Kidney (tissue), 14 donors: ENCODE measurements around the gene RNF208. TPM values are rescaled to one million over a fixed set of nuclear protein-coding genes. Genes with fewer than 3 reads are reported as not detected.

Experiments used
- DNase-seq, 5 donors: peaks; one replicate each; pipeline ENCODE4 v3.0.0-alpha.2; 2013 to 2020
- FAIRE-seq: peaks from 2 replicates; lab custom pipeline; 2012; peaks lifted over from hg19 to GRCh38; lab: Jason Lieb, UNC
- H3K27ac ChIP-seq, 2 donors: one replicate each; pipeline ENCODE4 v1.7.0; 2013; ENCODE audit warnings: low read depth in 2 of 2, low read length in 2 of 2, inconsistent platforms in 1 of 2
- H3K27me3 ChIP-seq: one replicate; pipeline ENCODE4 v1.7.1; 2013; ENCODE audit warnings: low read length, inconsistent platforms; ENCODE audit not compliant: control insufficient read depth, insufficient read depth
- H3K36me3 ChIP-seq, 3 donors: one replicate each; pipeline versions ENCODE4 v1.7.0 to v1.7.1; 2013; ENCODE audit warnings: low read length in 3 of 3, control low read depth in 1 of 3, inconsistent platforms in 1 of 3; ENCODE audit not compliant: insufficient read depth in 3 of 3, control insufficient read depth in 2 of 3
- H3K4me1 ChIP-seq, 3 donors: one replicate each; pipeline versions ENCODE4 v1.7.0 to v1.7.1; 2013; ENCODE audit warnings: low read length in 3 of 3, inconsistent platforms in 1 of 3, low read depth in 1 of 3; ENCODE audit not compliant: control insufficient read depth in 2 of 3, insufficient read depth in 2 of 3
- H3K4me3 ChIP-seq, 3 donors: one replicate each; pipeline versions ENCODE4 v1.7.0 to v1.8.1; 2013; ENCODE audit warnings: low read length in 3 of 3, control low read depth in 1 of 3, inconsistent platforms in 1 of 3
- H3K9ac ChIP-seq, 3 donors: one replicate each; pipeline versions ENCODE4 v1.7.0 to v1.7.1; 2013; ENCODE audit warnings: low read length in 3 of 3, control low read depth in 1 of 3, inconsistent platforms in 1 of 3
- H3K9me3 ChIP-seq, 3 donors: one replicate each; pipeline versions ENCODE4 v1.7.0 to v1.7.1; 2013; ENCODE audit warnings: low read length in 3 of 3, control low read depth in 1 of 3, inconsistent platforms in 1 of 3; ENCODE audit not compliant: control insufficient read depth in 2 of 3, insufficient read depth in 1 of 3
- CTCF ChIP-seq: IDR thresholded peaks from 3 replicates; pipeline ENCODE4 v1.5.1; 2012; ENCODE audit warnings: mild to moderate bottlenecking, moderate library complexity, borderline replicate concordance; ENCODE audit not compliant: insufficient read depth; ENCODE audit errors: extremely low read depth
- intact Hi-C: fragments of 100-400 bp; cut with DNase I; formaldehyde crosslinking; loops from one replicate; pipeline ENCODE4 v1.11.1; 2022
- polyA plus RNA-seq: library from polyadenylated mRNA; stranded (reverse); fragments of 350-450 nt; fragmentation: Illumina TruSeq; extraction: RNeasy Lipid Tissue Mini Kit (QIAGEN cat#74804); gene quantifications from one replicate; pipeline ENCODE4 v1.2.3, GENCODE V29; 2014; ENCODE audit warnings: low read depth, low replicate concordance; ENCODE audit not compliant: insufficient read depth
- total RNA-seq: library from RNA; stranded (reverse); fragmentation: NEBNext Ultra II Directional; extraction: Animal tissue kit (Norgen Biotek cat#: 25700); gene quantifications from one replicate; pipeline ENCODE4 v1.2.1, GENCODE V29; 2021
- donor health status: control.
- donor health status: control.
- donor health status: control.
- donor health status: control.
- donor health status: control.
- donor health status: DM: yes; HTN: yes; CAD: no.
- donor health status: Normal renal cell carcinoma (clear cell type).

The RNF208 gene
- total and polyA plus RNA-seq, 2 donors from 2014 or later, result 7.0 to 22.8 TPM

- FAIRE-seq, result no peak
- DNase-seq, result peak in 1 of 5 donors; percentile 68
- no peak overlapping the region for H3K27ac ChIP-seq
- H3K9me3 ChIP-seq, result no peaks in the 10 kb centered on the region
- H3K4me3 ChIP-seq, result no peak overlapping the region
- peaks cover 0 to 18% (median 13%) of the 10 kb centered on the region in 3 donors for H3K4me1 ChIP-seq
- intact Hi-C loops, result no loop called here
- no peaks in the 10 kb centered on the region for H3K27me3 ChIP-seq
- peaks cover 2 to 7% (median 4%) of the 10 kb centered on the region in 3 donors for H3K36me3 ChIP-seq
- TF ChIP-seq CTCF, result no peak
- H3K9ac ChIP-seq, result no peak overlapping the region
These were observed 43.6 kb upstream of the RNF208 start for GRCh38 chr9:137265496-137266161.

- DNase-seq, result peak in 1 of 5 donors; percentile 56
- no peak for TF ChIP-seq CTCF
- no peak for FAIRE-seq
- Histone ChIP-seq H3K27ac (no peak overlapping the region), H3K27me3 (no peaks in the 10 kb centered on the region), H3K9ac (no peak overlapping the region), H3K4me1 (peaks cover 0 to 10% (median 6%) of the 10 kb centered on the region in 3 donors), H3K4me3 (no peak overlapping the region), H3K9me3 (no peaks in the 10 kb centered on the region), H3K36me3 (peaks cover 2 to 10% (median 4%) of the 10 kb centered on the region in 3 donors)
- intact Hi-C loops, result no loop called here
These were observed 42.0 kb upstream of the RNF208 start for GRCh38 chr9:137264067-137264466.

GRCh38 chr9:137263506-137263905 lies 41.5 kb upstream of the RNF208 start:
- no peak overlapping the region for H3K27ac ChIP-seq
- peaks cover 2 to 12% (median 4%) of the 10 kb centered on the region in 3 donors for H3K36me3 ChIP-seq
- no peaks in the 10 kb centered on the region for H3K27me3 ChIP-seq
- peaks cover 0 to 5% (median under 1%) of the 10 kb centered on the region in 3 donors for H3K4me1 ChIP-seq
- H3K9ac ChIP-seq, result no peak overlapping the region
- H3K4me3 ChIP-seq, result no peak overlapping the region
- FAIRE-seq (no peak), DNase-seq (peak in 1 of 5 donors; percentile 66)
- no peak for TF ChIP-seq CTCF
- intact Hi-C loops, result no loop called here
- H3K9me3 ChIP-seq, result no peaks in the 10 kb centered on the region
